ENCODE measurements around the gene BCS1L.
"Not testable (repeated sequence)": the region's sequence is repeated elsewhere in the genome, so short reads cannot be mapped to it uniquely, and the experiment has no call there.

The BCS1L gene

GRCh38 chr2:218645126-218645525, 14.4 kb upstream of the BCS1L start:
- ATAC-seq (no peak), DNase-seq (ENCODE audit: low spot score in 2 of 2) (no peak)
- H3K27ac Mint-ChIP-seq = peak overlapping the region; percentile 23
- peaks cover 11% of the 10 kb centered on the region for H3K4me1 Mint-ChIP-seq
- H3K9me3 Mint-ChIP-seq = no peaks in the 10 kb centered on the region
- H3K4me3 Mint-ChIP-seq = no peak overlapping the region
- H3K36me3 Mint-ChIP-seq = peaks cover 93% of the 10 kb centered on the region

- Mint-ChIP-seq H3K4me3 (no peak overlapping the region), H3K4me1 (peaks cover 11% of the 10 kb centered on the region), H3K27ac (peak overlapping the region; percentile 38), H3K36me3 (peaks cover 97% of the 10 kb centered on the region), H3K9me3 (no peaks in the 10 kb centered on the region)
- DNase-seq (ENCODE audit: low spot score in 2 of 2) = peak in 1 of 2 donors; percentile 66
- peak; percentile 74 for ATAC-seq
Measured at GRCh38 chr2:218648088-218648786, 11.2 kb upstream of the BCS1L start.

DNA sequence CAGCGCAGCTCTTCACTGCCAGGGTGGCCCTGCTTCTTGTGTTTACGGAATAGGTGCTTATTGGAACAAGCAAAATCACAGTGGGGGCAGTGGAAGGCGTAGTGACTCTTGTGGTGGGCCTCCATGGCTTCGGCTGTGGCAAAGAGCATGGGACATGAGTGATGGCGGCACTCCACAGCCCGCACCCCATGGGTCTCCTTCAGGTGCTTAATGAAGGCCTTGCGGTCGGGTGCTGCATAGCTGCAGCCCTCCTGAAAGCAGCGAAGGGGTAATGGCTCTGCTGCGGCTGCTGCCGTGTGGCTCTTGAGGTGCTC, 10.7 kb upstream of the BCS1L start:
- Mint-ChIP-seq H3K4me3 (no peak overlapping the region), H3K36me3 (peaks cover 100% of the 10 kb centered on the region), H3K4me1 (peaks cover 11% of the 10 kb centered on the region), H3K27ac (peak overlapping the region; percentile 38), H3K9me3 (no peaks in the 10 kb centered on the region)
- DNase-seq (ENCODE audit: low spot score in 2 of 2) (no peak), ATAC-seq (peak; percentile 12)

- no peak for DNase-seq (ENCODE audit: low spot score in 2 of 2)
- peaks cover 37% of the 10 kb centered on the region for H3K4me1 Mint-ChIP-seq
- peaks cover 91% of the 10 kb centered on the region for H3K36me3 Mint-ChIP-seq
- H3K4me3 Mint-ChIP-seq = no peak overlapping the region
- H3K9me3 Mint-ChIP-seq = no peaks in the 10 kb centered on the region
- peak overlapping the region; percentile 40 for H3K27ac Mint-ChIP-seq
- no peak for ATAC-seq
Measured at GRCh38 chr2:218655751-218656150, 3.7 kb upstream of the BCS1L start.

- peaks cover 87% of the 10 kb centered on the region for H3K36me3 Mint-ChIP-seq
- H3K4me1 Mint-ChIP-seq = peaks cover 44% of the 10 kb centered on the region
Measured at GRCh38 chr2:218658671-218659257, 719 bp upstream of the BCS1L start.

DNA sequence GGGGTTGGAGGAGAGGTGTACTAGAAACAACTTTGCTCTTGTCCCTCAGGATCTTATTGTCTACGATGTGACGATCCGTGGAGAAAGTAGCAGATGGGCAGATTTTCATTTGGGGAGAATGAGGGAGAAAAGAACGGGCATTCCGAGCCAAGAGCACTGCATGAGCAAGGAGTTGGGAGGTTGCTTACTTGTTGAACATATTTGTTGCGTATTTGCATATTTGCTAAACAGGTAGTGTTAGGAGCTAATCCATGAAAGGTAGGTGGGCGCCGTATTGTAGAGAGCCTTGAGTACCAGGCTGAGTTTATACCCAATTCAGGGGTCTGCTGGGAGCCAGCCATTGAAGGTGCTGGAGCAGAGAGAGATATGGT, 490 bp downstream of the BCS1L start:
- DNase-seq (ENCODE audit: low spot score in 2 of 2) = no peak
- H3K27ac Mint-ChIP-seq = peak overlapping the region; percentile 94
- H3K4me3 Mint-ChIP-seq = peak overlapping the region; percentile 97
- H3K36me3 Mint-ChIP-seq = peaks cover 85% of the 10 kb centered on the region
- ATAC-seq = no peak
- H3K4me1 Mint-ChIP-seq = peaks cover 44% of the 10 kb centered on the region
- no peaks in the 10 kb centered on the region for H3K9me3 Mint-ChIP-seq

More at GRCh38 chr2:218658671-218659257, 719 bp upstream of the BCS1L start:
- peak; percentile 55 for ATAC-seq
- H3K4me3 Mint-ChIP-seq = peak overlapping the region; percentile 97
- H3K9me3 Mint-ChIP-seq = no peaks in the 10 kb centered on the region
- DNase-seq (ENCODE audit: low spot score in 2 of 2) = peak in 1 of 2 donors; percentile 79
- peak overlapping the region; percentile 94 for H3K27ac Mint-ChIP-seq

GRCh38 chr2:218662377-218662776, 2.9 kb downstream of the BCS1L start:
- no peak overlapping the region for H3K4me3 Mint-ChIP-seq
- ATAC-seq = no peak
- no peak overlapping the region for H3K27ac Mint-ChIP-seq
- H3K4me1 Mint-ChIP-seq = peaks cover 38% of the 10 kb centered on the region
- DNase-seq (ENCODE audit: low spot score in 2 of 2) = no peak
- H3K9me3 Mint-ChIP-seq = no peaks in the 10 kb centered on the region
- peaks cover 85% of the 10 kb centered on the region for H3K36me3 Mint-ChIP-seq

- peaks cover 33% of the 10 kb centered on the region for H3K4me1 Mint-ChIP-seq
- DNase-seq (ENCODE audit: low spot score in 2 of 2) (no peak), ATAC-seq (no peak)
- peak overlapping the region; percentile 61 for H3K27ac Mint-ChIP-seq
- peaks cover 85% of the 10 kb centered on the region for H3K36me3 Mint-ChIP-seq
- H3K4me3 Mint-ChIP-seq = no peak overlapping the region
- H3K9me3 Mint-ChIP-seq = no peaks in the 10 kb centered on the region
Measured at GRCh38 chr2:218662827-218663226, 3.3 kb downstream of the BCS1L start.

DNA sequence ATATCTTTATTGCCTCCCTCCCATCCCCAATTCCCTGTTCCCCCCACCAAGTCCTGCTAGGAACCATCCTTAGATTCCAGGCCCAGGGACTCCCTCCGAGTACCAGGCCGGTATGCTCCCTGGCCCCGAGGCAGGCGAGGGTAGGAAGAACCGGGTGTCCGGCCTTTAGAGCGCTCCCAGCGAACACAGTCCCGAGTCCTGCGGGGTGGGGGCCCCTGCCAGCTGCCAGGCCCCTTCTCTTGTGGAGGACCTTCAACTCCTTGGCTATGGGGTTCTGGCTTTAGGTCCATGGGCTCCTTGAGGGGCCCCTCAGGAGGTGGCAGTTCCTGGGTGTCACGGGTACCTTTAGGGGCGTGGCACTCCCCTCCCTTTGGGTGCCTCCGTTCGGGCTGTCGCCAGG, 4.4 kb downstream of the BCS1L start:
- ATAC-seq (no peak), DNase-seq (ENCODE audit: low spot score in 2 of 2) (no peak)
- no peaks in the 10 kb centered on the region for H3K9me3 Mint-ChIP-seq
- peak overlapping the region; percentile 56 for H3K27ac Mint-ChIP-seq
- no peak overlapping the region for H3K4me3 Mint-ChIP-seq
- peaks cover 23% of the 10 kb centered on the region for H3K4me1 Mint-ChIP-seq
- peaks cover 82% of the 10 kb centered on the region for H3K36me3 Mint-ChIP-seq

GRCh38 chr2:218664653-218665052, 5.2 kb downstream of the BCS1L start:
- no peak overlapping the region for H3K4me3 Mint-ChIP-seq
- peak overlapping the region; percentile 56 for H3K27ac Mint-ChIP-seq
- ATAC-seq (no peak), DNase-seq (ENCODE audit: low spot score in 2 of 2) (no peak)
- peaks cover 76% of the 10 kb centered on the region for H3K36me3 Mint-ChIP-seq
- H3K4me1 Mint-ChIP-seq = peaks cover 18% of the 10 kb centered on the region
- H3K9me3 Mint-ChIP-seq = no peaks in the 10 kb centered on the region

DNA sequence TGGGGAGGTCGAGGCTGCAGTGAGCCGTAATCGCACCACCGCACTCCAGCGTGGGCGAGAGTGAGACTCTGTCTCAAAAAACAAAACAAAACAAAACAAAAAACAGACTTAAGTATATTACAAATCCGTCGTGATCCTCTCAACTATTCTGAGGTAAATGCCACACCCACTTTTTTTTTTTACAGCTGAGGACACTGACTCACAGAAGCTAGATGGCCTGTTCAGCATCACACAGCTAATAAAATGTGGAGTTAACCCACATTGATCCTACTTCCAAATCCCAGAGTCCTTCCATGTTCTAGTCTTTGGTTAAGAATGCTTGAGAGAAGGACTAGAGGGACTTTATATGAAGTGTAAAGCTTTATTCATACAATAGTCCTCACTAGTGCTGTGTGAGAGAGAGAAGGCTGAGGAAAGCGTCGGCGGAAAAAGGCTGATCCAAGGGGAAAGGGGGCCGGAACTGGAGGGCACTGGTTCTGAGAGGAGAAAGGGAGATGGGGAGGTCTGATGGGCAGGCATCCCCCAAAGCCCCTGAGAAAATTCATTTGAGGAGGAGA, 11.7 kb downstream of the BCS1L start:
- no peak for DNase-seq (ENCODE audit: low spot score in 2 of 2)
- Mint-ChIP-seq H3K4me3 (peak overlapping the region; percentile 100), H3K27ac (peak overlapping the region; percentile 99), H3K4me1 (peaks cover 23% of the 10 kb centered on the region), H3K9me3 (no peaks in the 10 kb centered on the region), H3K36me3 (peaks cover 35% of the 10 kb centered on the region)
- peak; percentile 24 for ATAC-seq

GRCh38 chr2:218671654-218672566, 12.4 kb downstream of the BCS1L start, which contains the start of the genes RNF25 and STK36:
Gene RNF25 (minus strand): TSS chr2:218672002. CDS start chr2:218671970, 32 bp downstream.
Gene STK36 (plus strand): TSS chr2:218672086. CDS start chr2:218672830, 744 bp downstream.
- Mint-ChIP-seq H3K27ac (peak within 1 kb of the TSS; percentile 99), H3K9me3 (no peaks in the 10 kb centered on the region), H3K4me1 (peaks cover 23% of the 10 kb centered on the region), H3K36me3 (peaks cover 28% of the 10 kb centered on the region), H3K4me3 (peak within 1 kb of the TSS; percentile 100)
- DNase-seq (ENCODE audit: low spot score in 2 of 2) (peak; percentile 59 to 89), ATAC-seq (peak; percentile 97)

DNA sequence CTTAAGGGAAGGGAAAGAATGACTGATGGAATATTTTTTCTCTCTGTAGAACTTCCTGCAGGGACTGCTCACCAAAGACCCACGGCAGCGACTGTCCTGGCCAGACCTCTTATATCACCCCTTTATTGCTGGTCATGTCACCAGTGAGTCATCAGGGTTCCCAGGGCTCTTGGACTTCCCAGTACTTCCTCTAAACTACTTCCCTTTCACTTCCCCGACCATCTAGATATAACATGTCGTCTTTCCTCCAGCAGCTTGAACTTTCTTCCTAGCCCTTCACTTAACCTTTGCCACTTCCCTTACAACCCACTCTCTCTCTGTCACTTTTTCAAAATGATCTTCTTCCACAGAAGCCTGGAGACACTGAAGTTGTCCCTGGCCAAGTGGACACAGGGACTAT, 19.6 kb downstream of the BCS1L start:
- DNase-seq (ENCODE audit: low spot score in 2 of 2) (no peak), ATAC-seq (no peak)
- Mint-ChIP-seq H3K4me3 (no peak overlapping the region), H3K27ac (no peak overlapping the region), H3K9me3 (no peaks in the 10 kb centered on the region), H3K4me1 (no peaks in the 10 kb centered on the region), H3K36me3 (no peaks in the 10 kb centered on the region)

DNA sequence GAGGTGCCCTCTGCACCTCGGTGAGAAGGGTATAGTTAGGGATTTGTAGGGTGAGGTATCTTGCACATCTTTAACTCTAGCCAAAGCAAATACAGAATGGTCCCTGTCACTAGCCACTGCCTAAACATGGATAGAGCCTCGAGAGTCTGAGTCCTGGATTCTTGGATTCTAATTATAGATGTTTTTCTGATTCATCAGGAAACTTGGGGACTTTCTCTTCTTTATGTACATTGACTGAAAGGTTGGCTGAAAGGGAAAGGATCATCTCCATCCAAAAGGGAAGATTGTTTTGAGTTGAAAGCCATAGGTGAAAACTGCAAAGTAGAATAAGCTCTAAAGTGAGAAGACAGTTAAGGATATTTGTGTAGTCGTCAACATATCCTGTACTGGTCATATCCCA, 20.6 kb downstream of the BCS1L start:
- Mint-ChIP-seq H3K4me3 (no peak overlapping the region), H3K4me1 (no peaks in the 10 kb centered on the region), H3K9me3 (no peaks in the 10 kb centered on the region), H3K36me3 (no peaks in the 10 kb centered on the region), H3K27ac (no peak overlapping the region)
- no peak for ATAC-seq
- DNase-seq (ENCODE audit: low spot score in 2 of 2) = no peak

DNA sequence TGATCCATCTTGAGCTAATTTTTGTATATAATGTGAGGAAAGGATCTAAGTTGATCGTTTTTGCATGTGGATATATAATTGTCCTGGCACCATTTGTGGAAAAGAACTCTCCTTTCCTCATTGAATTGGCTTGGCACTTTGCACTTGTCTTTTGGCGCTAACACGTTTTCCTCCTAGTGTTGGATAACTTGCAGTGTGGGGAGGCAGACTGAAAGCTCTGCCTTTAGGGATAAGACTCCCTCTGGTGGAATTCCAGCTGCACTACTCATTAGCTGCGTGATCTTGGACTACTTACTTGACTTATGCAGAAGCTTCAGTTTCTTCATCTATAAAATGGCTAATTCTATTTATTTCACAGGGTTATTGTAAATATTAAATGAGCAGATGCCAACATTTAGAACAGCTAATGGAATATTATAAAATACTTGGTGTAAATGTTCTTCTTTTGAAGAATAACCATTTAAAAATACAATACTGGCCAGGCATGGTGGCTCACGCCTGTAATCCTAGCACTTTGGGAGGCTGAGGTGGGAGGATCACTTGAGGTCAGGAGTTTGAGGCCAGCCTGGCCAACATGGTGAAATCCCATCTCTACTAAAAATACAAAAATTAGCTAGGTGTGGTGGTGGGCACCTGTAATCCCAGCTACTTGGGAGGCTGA, 28.0 kb downstream of the BCS1L start:
- ATAC-seq; DNase-seq (ENCODE audit: low spot score in 2 of 2); H3K4me1 Mint-ChIP-seq; H3K27ac Mint-ChIP-seq; H3K9me3 Mint-ChIP-seq; H3K36me3 Mint-ChIP-seq; H3K4me3 Mint-ChIP-seq: not testable (repeated sequence)
